HepG2 (cell line): ENCODE measurements around the gene SNRNP27. TPM values are rescaled to one million over a fixed set of nuclear protein-coding genes. Genes with fewer than 3 reads are reported as not detected.

ENCODE experiments used
- BHLHE40 ChIP-seq: IDR thresholded peaks from 2 replicates; pipeline ENCODE4 v1.6.1; 2011; ENCODE audit warnings: low read length, improper control_type of control experiment
- BRD4 ChIP-seq: sonication (generic); formaldehyde crosslinking; IDR thresholded peaks from 2 replicates; pipeline ENCODE4 v1.4.0; 2020; ENCODE audit warnings: missing genetic modification reagents
- CENPX ChIP-seq: sonication (generic); formaldehyde crosslinking; IDR thresholded peaks from 2 replicates; pipeline ENCODE4 v1.9.0; 2021; ENCODE audit warnings: mild to moderate bottlenecking, missing genetic modification reagents, moderate library complexity
- KAT8 ChIP-seq: IDR thresholded peaks from 2 replicates; pipeline ENCODE4 v1.6.1; 2016; ENCODE audit warnings: missing genetic modification reagents, missing compliant biosample characterization
- LCORL ChIP-seq, 2 experiments: fragments of 450-650 bp in 1 of 2; sonication (generic) in 1 of 2; formaldehyde crosslinking in 1 of 2; IDR thresholded peaks; 2 replicates each; pipeline versions ENCODE4 v1.5.0 to v1.6.1; 2017 to 2020; ENCODE audit warnings: antibody characterized with exemption in 1 of 2, missing genetic modification reagents in 1 of 2
- MBNL3 ChIP-seq: fragments of 250-450 bp; sonication (Bioruptor Pico); conservative IDR thresholded peaks from 2 replicates; pipeline ENCODE4 v1.8.0; 2022; ENCODE audit warnings: mild to moderate bottlenecking, inconsistent platforms
- NR1H2 ChIP-seq: sonication (generic); formaldehyde crosslinking; IDR thresholded peaks from 2 replicates; pipeline ENCODE4 v1.8.1; 2022; ENCODE audit warnings: low read depth, missing genetic modification reagents, borderline replicate concordance
- PTBP1 ChIP-seq: fragments of 200-400 bp; formaldehyde crosslinking; IDR thresholded peaks from 2 replicates; pipeline ENCODE4 v1.6.1; 2018; ENCODE audit warnings: low read length, low read depth; ENCODE audit not compliant: poor library complexity, severe bottlenecking
- RCOR2 ChIP-seq: IDR thresholded peaks from 2 replicates; pipeline ENCODE4 v1.6.1; 2016; ENCODE audit warnings: missing biosample characterization, missing genetic modification reagents
- RNF219 ChIP-seq: sonication (generic); formaldehyde crosslinking; IDR thresholded peaks from 2 replicates; pipeline ENCODE4 v1.5.0; 2020; ENCODE audit warnings: mild to moderate bottlenecking, missing genetic modification reagents
- SCMH1 ChIP-seq: sonication (generic); formaldehyde crosslinking; IDR thresholded peaks from 2 replicates; pipeline ENCODE4 v1.9.0; 2021; ENCODE audit warnings: missing genetic modification reagents, mild to moderate bottlenecking, borderline replicate concordance
- SP2 ChIP-seq: sonication (generic); formaldehyde crosslinking; IDR thresholded peaks from 2 replicates; pipeline ENCODE4 v1.5.1; 2020; ENCODE audit warnings: mild to moderate bottlenecking, missing genetic modification reagents
- SYNCRIP ChIP-seq: fragments of 200-400 bp; formaldehyde crosslinking; IDR thresholded peaks from 2 replicates; pipeline ENCODE4 v1.6.1; 2018; ENCODE audit warnings: mild to moderate bottlenecking, low read depth, low read length; ENCODE audit not compliant: insufficient read depth
- TAF1 ChIP-seq: sonication (generic); formaldehyde crosslinking; IDR thresholded peaks from 2 replicates; pipeline ENCODE4 v1.4.0; 2020; ENCODE audit warnings: missing genetic modification reagents
- ZFP41 ChIP-seq: sonication (generic); formaldehyde crosslinking; IDR thresholded peaks from 2 replicates; pipeline ENCODE4 v1.4.0; 2020; ENCODE audit warnings: mild to moderate bottlenecking, missing genetic modification reagents, borderline replicate concordance
- ZIK1 ChIP-seq: sonication (generic); formaldehyde crosslinking; IDR thresholded peaks from 2 replicates; pipeline ENCODE4 v1.5.0; 2020; ENCODE audit warnings: mild to moderate bottlenecking, low read depth, missing genetic modification reagents, borderline replicate concordance
- ZKSCAN8 ChIP-seq: IDR thresholded peaks from 2 replicates; pipeline ENCODE4 v1.6.1; 2016; ENCODE audit warnings: borderline replicate concordance, missing genetic modification reagents, missing compliant biosample characterization
- ZNF576 ChIP-seq: sonication (generic); formaldehyde crosslinking; IDR thresholded peaks from 2 replicates; pipeline ENCODE4 v1.4.0; 2020; ENCODE audit warnings: mild to moderate bottlenecking, missing genetic modification reagents
- ZNF629 ChIP-seq: sonication (generic); formaldehyde crosslinking; conservative IDR thresholded peaks from 2 replicates; pipeline ENCODE4 v1.5.0; 2020; ENCODE audit warnings: missing genetic modification reagents
- ZNF749 ChIP-seq: sonication (generic); formaldehyde crosslinking; IDR thresholded peaks from 2 replicates; pipeline ENCODE4 v1.8.0; 2022; ENCODE audit warnings: mild to moderate bottlenecking, missing genetic modification reagents, moderate library complexity, borderline replicate concordance
- ZNF766 ChIP-seq: sonication (generic); formaldehyde crosslinking; IDR thresholded peaks from 2 replicates; pipeline ENCODE4 v1.5.0; 2020; ENCODE audit warnings: missing genetic modification reagents, borderline replicate concordance
- ZNF776 ChIP-seq: sonication (generic); formaldehyde crosslinking; IDR thresholded peaks from 2 replicates; pipeline ENCODE4 v1.4.0; 2020; ENCODE audit warnings: mild to moderate bottlenecking, missing genetic modification reagents
- ZSCAN20 ChIP-seq: sonication (generic); formaldehyde crosslinking; IDR thresholded peaks from 2 replicates; pipeline ENCODE4 v1.4.0; 2020; ENCODE audit warnings: missing genetic modification reagents, mild to moderate bottlenecking, borderline replicate concordance
- ZSCAN5A ChIP-seq: sonication (generic); formaldehyde crosslinking; IDR thresholded peaks from 2 replicates; pipeline ENCODE4 v1.8.0; 2022; ENCODE audit warnings: mild to moderate bottlenecking, missing genetic modification reagents, borderline replicate concordance
- ZZZ3 ChIP-seq: sonication (generic); formaldehyde crosslinking; IDR thresholded peaks from 2 replicates; pipeline ENCODE4 v1.4.0; 2020; ENCODE audit warnings: missing genetic modification reagents, mild to moderate bottlenecking, borderline replicate concordance
- polyA plus RNA-seq, 8 experiments: library from polyadenylated mRNA; depleted of rRNA in 3 of 8; stranded (reverse) in 7 of 8; unstranded in 1 of 8; fragments of >200 nt; fragmentation: Illumina TruSeq in 4 of 8; extraction: Trizol in 4 of 8; gene quantifications; 2 replicates each; pipeline versions ENCODE4 v1.2.1 to v1.2.3, GENCODE V29; 2011 to 2016; ENCODE audit warnings: low read depth in 4 of 8, missing spikeins in 1 of 8, mixed read lengths in 1 of 8; ENCODE audit not compliant: insufficient read depth in 1 of 8
- total RNA-seq, 5 experiments: library from RNA; depleted of rRNA; stranded (reverse); fragments of >200 nt; fragmentation: Illumina TruSeq; extraction: Trizol; gene quantifications; 2 replicates each; pipeline ENCODE4 v1.2.3, GENCODE V29; 2016; ENCODE audit warnings: low read depth in 1 of 5

The SNRNP27 gene
- total and polyA plus RNA-seq, 2 of the 13 experiments (the other 11 are each of a cell fraction or from before 2014, with no cell fraction given), result 49.8 to 54.6 TPM

GRCh38 chr2:69914164-69914949 is 20.6 kb downstream of the SNRNP27 start (continued):
- no peak; the same call in 1 of the 2 replicates for TF ChIP-seq ZSCAN5A (CRISPR knock-in tag)
- TF ChIP-seq NR1H2 (CRISPR knock-in tag), result no peak
- TF ChIP-seq KAT8, result peak; percentile 92
- TF ChIP-seq ZNF749 (CRISPR knock-in tag), result peak; percentile 92; the same call in 1 of the 2 replicates
- peak; percentile 90 for TF ChIP-seq BRD4 (CRISPR knock-in tag)
- no peak; the same call in 1 of the 2 replicates for TF ChIP-seq ZSCAN20 (CRISPR knock-in tag)
- TF ChIP-seq MBNL3, result no peak
- no peak for TF ChIP-seq SCMH1 (CRISPR knock-in tag)
- no peak for TF ChIP-seq ZNF629 (CRISPR knock-in tag)
- peak; percentile 96 for TF ChIP-seq ZNF766
- peak; percentile 31 for TF ChIP-seq PTBP1
- TF ChIP-seq LCORL (IDR thresholded peaks at IDR 0.05), result no peak
- TF ChIP-seq LCORL (CRISPR knock-in tag; IDR thresholded peaks at IDR 0.05), result peak; percentile 85
- TF ChIP-seq ZNF776, result no peak; the same call in 1 of the 2 replicates
- peak; percentile 25; the same call in 1 of the 2 replicates for TF ChIP-seq BHLHE40
- TF ChIP-seq CENPX (CRISPR knock-in tag), result no peak
- TF ChIP-seq ZKSCAN8, result peak; percentile 80; the same call in 1 of the 2 replicates
- TF ChIP-seq ZNF576, result no peak
- no peak for TF ChIP-seq SP2 (CRISPR knock-in tag)
- peak; percentile 85; the same call in 1 of the 2 replicates for TF ChIP-seq RNF219 (CRISPR knock-in tag)
- TF ChIP-seq ZFP41 (CRISPR knock-in tag), result peak; percentile 91; the same call in 1 of the 2 replicates
- peak; percentile 51; the same call in 1 of the 2 replicates for TF ChIP-seq RCOR2 (CRISPR knock-in tag)
- TF ChIP-seq ZIK1 (CRISPR knock-in tag), result peak; percentile 91; the same call in 1 of the 2 replicates
- peak; percentile 91 for TF ChIP-seq TAF1
- no peak for TF ChIP-seq SYNCRIP
- peak; percentile 87 for TF ChIP-seq ZZZ3 (CRISPR knock-in tag)
